NK-92 (cell line): Measurements from ENCODE around the gene GJA9.

Experiments
- DNase-seq: peaks from one replicate; lab custom pipeline; 2025; ENCODE audit not compliant: unreplicated experiment; lab: John Stamatoyannopoulos, UW

The GJA9 gene

DNA sequence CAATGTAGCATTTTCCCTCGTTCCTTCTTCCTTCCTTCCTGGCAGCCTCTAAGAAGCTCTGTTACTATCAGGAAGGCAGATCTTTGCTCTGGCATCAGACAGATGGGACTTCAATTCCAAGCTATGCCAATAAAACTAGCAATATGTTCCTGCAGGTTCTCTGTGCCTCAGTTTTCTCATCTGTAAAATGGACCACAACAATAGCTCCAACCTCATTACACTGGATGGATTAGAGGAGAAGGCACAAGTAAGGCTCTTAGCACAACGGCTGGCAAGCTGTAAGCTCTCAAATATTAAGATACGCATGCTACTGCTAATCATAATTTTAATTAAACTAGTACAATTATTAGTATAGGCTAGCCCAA, 49.0 kb downstream of the GJA9 start:
- DNase-seq, result no peak

DNA sequence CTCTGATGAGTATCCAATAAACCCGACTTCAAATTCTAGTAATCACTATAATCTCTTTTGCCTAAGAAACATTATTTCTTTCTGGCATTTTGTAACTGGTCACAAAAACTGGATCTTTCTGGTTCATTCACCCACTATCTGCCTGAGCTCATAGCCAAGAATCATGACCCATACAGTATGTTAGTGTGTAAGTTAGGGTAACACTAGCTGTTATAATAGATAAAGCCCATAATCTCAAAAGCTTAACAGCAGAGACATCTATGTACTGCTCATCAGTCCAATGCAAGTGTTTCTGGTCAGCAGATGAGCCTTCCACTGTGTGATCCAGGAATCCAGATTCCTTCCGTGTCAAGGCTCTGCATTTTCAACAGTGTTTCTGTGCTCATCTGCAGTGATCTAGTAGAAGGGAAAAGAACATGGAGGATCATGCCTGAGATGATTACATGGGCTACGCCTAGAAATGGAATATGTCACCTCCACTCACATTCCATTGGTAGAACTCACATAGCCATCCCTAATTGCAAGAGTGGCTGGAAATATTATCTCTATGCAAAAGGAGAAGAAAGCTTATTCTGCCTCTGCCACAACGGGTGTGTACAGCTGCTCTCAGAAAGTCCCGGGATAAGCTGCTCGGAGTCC, 49.5 kb downstream of the GJA9 start:
- no peak for DNase-seq

- DNase-seq, result no peak
Observed at GRCh38 chr1:38829368-38829767, 52.0 kb downstream of the GJA9 start.

GRCh38 chr1:38827318-38827717, 54.1 kb downstream of the GJA9 start:
- no peak for DNase-seq

DNA sequence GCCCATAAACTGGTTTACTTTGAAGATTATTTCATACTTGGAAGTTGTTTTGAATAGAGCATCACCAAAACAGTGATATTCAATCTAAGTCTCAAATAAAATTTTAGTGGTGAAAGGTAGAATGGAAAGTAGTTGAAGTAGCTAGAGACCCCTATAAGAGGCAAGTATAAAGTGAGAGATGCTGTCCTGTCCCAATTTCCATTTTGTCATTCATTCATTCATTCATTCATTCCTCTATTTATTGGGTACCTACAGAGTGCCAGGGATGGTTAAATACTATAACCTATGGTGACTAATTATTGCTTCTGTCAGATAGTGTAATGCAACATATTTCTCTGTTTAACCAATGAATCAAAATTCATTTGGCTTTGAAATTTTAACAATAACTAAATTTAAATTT, 54.5 kb downstream of the GJA9 start:
- no peak for DNase-seq

GRCh38 chr1:38826262-38826661, 55.1 kb downstream of the GJA9 start:
- DNase-seq, result no peak
